ENCODE measurements around the gene IVD.

GRCh38 chr15:40468898-40469331 lies 63.3 kb downstream of the IVD start:
- TF ChIP-seq, protein P1, sequence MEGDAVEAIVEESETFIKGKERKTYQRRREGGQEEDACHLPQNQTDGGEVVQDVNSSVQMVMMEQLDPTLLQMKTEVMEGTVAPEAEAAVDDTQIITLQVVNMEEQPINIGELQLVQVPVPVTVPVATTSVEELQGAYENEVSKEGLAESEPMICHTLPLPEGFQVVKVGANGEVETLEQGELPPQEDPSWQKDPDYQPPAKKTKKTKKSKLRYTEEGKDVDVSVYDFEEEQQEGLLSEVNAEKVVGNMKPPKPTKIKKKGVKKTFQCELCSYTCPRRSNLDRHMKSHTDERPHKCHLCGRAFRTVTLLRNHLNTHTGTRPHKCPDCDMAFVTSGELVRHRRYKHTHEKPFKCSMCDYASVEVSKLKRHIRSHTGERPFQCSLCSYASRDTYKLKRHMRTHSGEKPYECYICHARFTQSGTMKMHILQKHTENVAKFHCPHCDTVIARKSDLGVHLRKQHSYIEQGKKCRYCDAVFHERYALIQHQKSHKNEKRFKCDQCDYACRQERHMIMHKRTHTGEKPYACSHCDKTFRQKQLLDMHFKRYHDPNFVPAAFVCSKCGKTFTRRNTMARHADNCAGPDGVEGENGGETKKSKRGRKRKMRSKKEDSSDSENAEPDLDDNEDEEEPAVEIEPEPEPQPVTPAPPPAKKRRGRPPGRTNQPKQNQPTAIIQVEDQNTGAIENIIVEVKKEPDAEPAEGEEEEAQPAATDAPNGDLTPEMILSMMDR (IDR thresholded peaks at IDR 0.05; ENCODE audit: poor library complexity, severe bottlenecking) = no peak
- TF ChIP-seq TAF1 (IDR thresholded peaks at IDR 0.05; ENCODE audit: low read depth) (no peak), EZH2 (IDR thresholded peaks at IDR 0.05; ENCODE audit: borderline replicate concordance, insufficient read depth, low read length, poor library complexity, severe bottlenecking) (no peak), POLR2AphosphoS5 (IDR thresholded peaks at IDR 0.05) (no peak), RAD21 (conservative IDR thresholded peaks at IDR 0.05) (no peak), MXI1 (conservative IDR thresholded peaks at IDR 0.05; ENCODE audit: poor library complexity, severe bottlenecking) (no peak), EP300 (conservative IDR thresholded peaks at IDR 0.05; ENCODE audit: poor library complexity, severe bottlenecking) (no peak)

Data from neural cell (in vitro differentiated cells).